Spleen (tissue), 11 donors: ENCODE data around the gene HSFX3. TPM values are rescaled to one million over a fixed set of nuclear protein-coding genes. Genes with fewer than 3 reads are reported as not detected.

ENCODE experiments used
- DNase-seq: peaks from one replicate; pipeline ENCODE4 v3.0.0-alpha.2; 2020
- H3K27ac ChIP-seq, 8 donors: fragments of 200-600 bp; sonication (generic) in 7 of 8; 1 replicate in 4 of 8; 2 replicates in 4 of 8; pipeline versions ENCODE4 v1.5.0 to v1.8.0; 2016 to 2021; ENCODE audit warnings: inconsistent platforms in 4 of 8, mild to moderate bottlenecking in 4 of 8, moderate library complexity in 1 of 8
- H3K27me3 ChIP-seq, 7 donors: fragments of 200-600 bp; sonication (generic) in 6 of 7; replicated peaks in 1 of 7; 1 replicate in 4 of 7; 2 replicates in 3 of 7; pipeline versions ENCODE4 v1.5.0 to v1.8.0; 2016 to 2021; ENCODE audit warnings: inconsistent platforms in 3 of 7, mild to moderate bottlenecking in 1 of 7
- H3K36me3 ChIP-seq, 6 donors: fragments of 200-600 bp; sonication (generic) in 5 of 6; 1 replicate in 4 of 6; 2 replicates in 2 of 6; pipeline versions ENCODE4 v1.5.0 to v1.8.0; 2016 to 2021; ENCODE audit warnings: inconsistent platforms in 2 of 6
- H3K4me1 ChIP-seq, 6 donors: fragments of 200-600 bp; sonication (generic) in 5 of 6; 1 replicate in 3 of 6; 2 replicates in 3 of 6; pipeline versions ENCODE4 v1.5.0 to v1.8.0; 2016 to 2021; ENCODE audit warnings: inconsistent platforms in 3 of 6
- H3K4me3 ChIP-seq, 8 donors: fragments of 200-600 bp; sonication (generic) in 7 of 8; 1 replicate in 4 of 8; 2 replicates in 4 of 8; pipeline versions ENCODE4 v1.5.0 to v1.8.0; 2016 to 2021; ENCODE audit warnings: inconsistent platforms in 4 of 8, mild to moderate bottlenecking in 4 of 8, moderate library complexity in 2 of 8
- H3K9me3 ChIP-seq, 8 donors: fragments of 200-600 bp; sonication (generic) in 7 of 8; 1 replicate in 4 of 8; 2 replicates in 4 of 8; pipeline versions ENCODE4 v1.5.0 to v1.8.0; 2016 to 2021; ENCODE audit warnings: inconsistent platforms in 4 of 8
- CTCF ChIP-seq, 11 experiments: fragments of 200-600 bp in 7 of 11; fragments of 450-650 bp in 4 of 11; sonication (generic) in 4 of 11; IDR thresholded peaks in 8 of 11; conservative IDR thresholded peaks in 3 of 11; 1 replicate in 7 of 11; 2 replicates in 4 of 11; pipeline versions ENCODE4 v1.4.0 to v1.8.0; 2016 to 2021; ENCODE audit warnings: antibody characterized with exemption in 11 of 11, inconsistent platforms in 4 of 11, mild to moderate bottlenecking in 1 of 11
- POLR2A ChIP-seq, 3 donors: fragments of 450-650 bp; IDR thresholded peaks; one replicate each; pipeline ENCODE4 v1.5.1; 2017; ENCODE audit warnings: antibody characterized with exemption in 3 of 3, mild to moderate bottlenecking in 1 of 3
- POLR2AphosphoS5 ChIP-seq, 3 donors: sonication (generic); formaldehyde crosslinking; IDR thresholded peaks; one replicate each; pipeline ENCODE4 v1.5.1; 2017; ENCODE audit warnings: antibody characterized with exemption in 3 of 3
- WGBS, 5 donors: extraction: QIAGEN DNeasy Blood & Tissue Kit in 3 of 5; methylation state at CpG; one replicate each; pipeline versions ENCODE4 v1.1.5 to v1.1.7; 2013 to 2018; 5-methylcytosine and 5-hydroxymethylcytosine counted together
- intact Hi-C: fragments of 100-400 bp; cut with DNase I; formaldehyde crosslinking; loops from one replicate; pipeline ENCODE4 v1.15.0; 2023; ENCODE audit warnings: low total_unique reads
- polyA plus RNA-seq, 3 donors: library from polyadenylated mRNA; stranded (reverse); fragments of 200-250 nt; gene quantifications; one replicate each; pipeline ENCODE4 v1.2.1, GENCODE V29; 2013
- total RNA-seq, 7 donors: library from RNA; depleted of rRNA in 3 of 7; stranded (reverse); fragments of >200 nt in 3 of 7; fragmentation: NEBNext Ultra II Directional in 4 of 7; extraction: Animal tissue kit (Norgen Biotek cat#: 25700) in 4 of 7; gene quantifications; one replicate each; pipeline versions ENCODE4 v1.1.0 to v1.2.1, GENCODE V29; 2016 to 2021
- donor health status: healthy with polysubstance abuse.
- donor health status: DM: no; HTN: no; CAD: no; lungs with moderate emphysema.
- donor health status: DM: no; HTN: no; CAD: no.
- donor health status: Bipolar disorder and iron deficiency.
- donor health status: healthy.
- donor health status: DM: no; HTN: no; CAD: no.
- donor health status: DM: yes; HTN: yes; CAD: no.

Gene HSFX3
- total and polyA plus RNA-seq, 10 donors, result 0.11 TPM; not detected in 9

- TF ChIP-seq CTCF (IDR thresholded peaks at IDR 0.05 in 8 of 11, conservative IDR thresholded peaks at IDR 0.05 in 3 of 11), result no peak
- TF ChIP-seq POLR2AphosphoS5 (IDR thresholded peaks at IDR 0.05), result no peak
- no peak for TF ChIP-seq POLR2A (IDR thresholded peaks at IDR 0.05)
- Histone ChIP-seq H3K4me3 (no peak overlapping the region), H3K36me3 (no peaks in the 10 kb centered on the region), H3K27me3 (no peaks in the 10 kb centered on the region), H3K9me3 (no peaks in the 10 kb centered on the region), H3K27ac (no peak overlapping the region), H3K4me1 (peaks cover 0 to 16% (median 2%) of the 10 kb centered on the region in 6 donors)
- 69 to 100% (median 93%) methylated on average over 1 of the region's 1 CpG for WGBS, 5 donors
- intact Hi-C loops, result no loop called here
- no peak for DNase-seq
Observed at GRCh38 chrX:149517308-149517707, 32.4 kb downstream of the HSFX3 start.

DNA sequence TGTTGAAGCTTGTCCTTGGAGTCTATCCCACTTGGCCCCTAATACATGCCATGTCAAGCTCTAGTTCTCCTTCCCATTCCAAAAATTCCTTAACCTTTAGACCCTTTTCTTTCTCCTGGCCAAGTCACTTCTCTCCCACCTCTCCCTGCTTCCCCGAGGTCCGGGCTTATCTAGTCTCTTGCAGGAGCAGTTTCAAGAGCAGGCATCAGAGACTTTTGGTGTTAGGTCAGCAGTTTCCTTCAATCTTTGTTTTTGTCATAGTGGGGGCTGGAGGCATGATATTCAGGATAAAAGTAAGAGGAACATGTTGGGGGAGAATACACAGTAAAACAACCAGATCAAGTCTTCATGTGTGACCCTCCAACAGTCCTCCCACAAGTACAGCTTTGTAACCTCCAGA is 33.1 kb downstream of the HSFX3 start:
- H3K4me3 ChIP-seq, result no peak overlapping the region
- H3K36me3 ChIP-seq, result no peaks in the 10 kb centered on the region
- no peak for DNase-seq
- H3K9me3 ChIP-seq, result no peaks in the 10 kb centered on the region
- 62 to 89% (median 76%) methylated on average over 2 of the region's 2 CpGs for WGBS, 5 donors
- intact Hi-C loops, result no loop called here
- H3K27ac ChIP-seq, result no peak overlapping the region
- no peaks in the 10 kb centered on the region for H3K27me3 ChIP-seq
- TF ChIP-seq CTCF (IDR thresholded peaks at IDR 0.05 in 8 of 11, conservative IDR thresholded peaks at IDR 0.05 in 3 of 11) (no peak), POLR2A (IDR thresholded peaks at IDR 0.05) (no peak), POLR2AphosphoS5 (IDR thresholded peaks at IDR 0.05) (no peak)
- H3K4me1 ChIP-seq, result peaks cover 0 to 22% (median 4%) of the 10 kb centered on the region in 6 donors

DNA sequence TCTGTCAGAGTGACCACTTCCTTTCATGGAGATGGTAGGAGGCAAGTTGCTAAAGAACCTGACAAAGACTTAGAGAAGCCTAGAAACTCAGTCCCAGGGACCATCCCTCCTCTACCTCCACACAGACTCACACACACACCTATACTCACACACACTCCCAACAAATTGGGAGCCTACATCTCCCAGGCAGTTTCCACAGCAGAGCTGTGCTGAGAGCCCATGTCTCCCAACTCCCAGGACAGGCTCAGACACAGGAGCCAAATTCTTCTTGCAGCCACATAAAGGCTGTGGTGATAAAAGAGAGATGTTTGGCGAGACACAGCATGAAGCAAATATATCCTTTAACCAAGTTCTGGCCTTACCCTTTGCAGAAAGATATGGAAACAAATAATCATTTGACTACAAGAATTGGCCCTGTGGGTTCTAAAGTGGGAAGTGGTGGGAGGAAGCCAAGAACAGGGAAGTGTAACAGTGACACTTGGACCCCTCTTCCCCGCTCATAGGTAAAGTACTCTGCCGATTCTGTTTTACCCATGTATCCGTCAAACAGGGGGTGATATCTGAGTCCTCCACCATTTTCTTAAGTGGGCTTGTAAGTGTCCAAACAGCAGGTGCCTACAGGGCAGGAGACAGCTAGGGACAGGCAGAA is 33.6 kb downstream of the HSFX3 start:
- no peaks in the 10 kb centered on the region for H3K36me3 ChIP-seq
- peaks cover 0 to 22% (median 4%) of the 10 kb centered on the region in 6 donors for H3K4me1 ChIP-seq
- no peak for TF ChIP-seq POLR2AphosphoS5 (IDR thresholded peaks at IDR 0.05)
- TF ChIP-seq CTCF (IDR thresholded peaks at IDR 0.05 in 8 of 11, conservative IDR thresholded peaks at IDR 0.05 in 3 of 11), result no peak
- TF ChIP-seq POLR2A (IDR thresholded peaks at IDR 0.05), result no peak
- H3K27ac ChIP-seq, result no peak overlapping the region
- DNase-seq, result no peak
- 29 to 65% (median 47%) methylated on average over 4 of the region's 4 CpGs for WGBS, 5 donors
- intact Hi-C loops, result no loop called here
- no peaks in the 10 kb centered on the region for H3K27me3 ChIP-seq
- no peaks in the 10 kb centered on the region for H3K9me3 ChIP-seq
- no peak overlapping the region for H3K4me3 ChIP-seq

DNA sequence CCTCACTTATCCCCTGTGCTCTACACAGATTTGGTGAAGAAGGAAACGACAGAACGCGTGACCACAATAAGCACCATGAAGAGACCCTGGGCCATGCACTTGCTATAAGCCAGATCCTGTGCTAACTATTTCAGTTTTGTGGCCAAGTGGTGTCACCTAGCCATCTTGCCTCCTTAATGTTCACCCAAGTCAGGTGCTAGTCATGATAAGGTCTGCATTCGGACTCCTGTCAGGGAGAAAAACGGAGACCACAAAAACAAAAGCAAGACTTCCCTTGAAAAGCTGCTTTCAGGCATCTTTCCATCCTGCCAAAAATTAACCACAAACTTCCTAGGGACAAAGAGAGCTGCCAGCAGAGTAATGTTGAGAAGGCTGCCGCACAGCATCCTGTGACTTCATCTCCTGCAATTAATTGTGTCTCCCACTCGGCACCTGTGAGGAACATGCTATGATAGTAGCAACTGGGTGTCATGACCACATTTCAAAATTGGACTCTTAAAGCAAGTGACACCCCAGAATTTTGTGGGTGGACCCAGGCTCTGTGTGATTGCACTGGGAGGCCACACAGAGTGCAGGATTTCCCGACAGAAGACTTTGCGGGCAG is 35.8 kb downstream of the HSFX3 start:
- DNase-seq, result no peak
- intact Hi-C loops, result no loop called here
- TF ChIP-seq POLR2AphosphoS5 (IDR thresholded peaks at IDR 0.05), result no peak
- Histone ChIP-seq H3K27ac (peak overlapping the region in 4 of 8 donors; percentile 16 to 60 (median 38)), H3K27me3 (peaks cover 0 to 6% (median 0%) of the 10 kb centered on the region in 7 donors), H3K36me3 (no peaks in the 10 kb centered on the region), H3K4me1 (peaks cover 0 to 22% (median 4%) of the 10 kb centered on the region in 6 donors), H3K9me3 (no peaks in the 10 kb centered on the region), H3K4me3 (no peak overlapping the region)
- WGBS, 5 donors, result 16 to 61% (median 44%) methylated on average over 6 to 9 of the region's 9 CpGs
